NCI-H1436 (cell line): Measurements from ENCODE around the gene ADGB.
"Not testable (repeated sequence)": the region's sequence is repeated elsewhere in the genome, so short reads cannot be mapped to it uniquely, and the experiment has no call there.

Experiments
- DNase-seq: peaks from one replicate; lab custom pipeline; 2025; lab: John Stamatoyannopoulos, UW

The ADGB gene

DNA sequence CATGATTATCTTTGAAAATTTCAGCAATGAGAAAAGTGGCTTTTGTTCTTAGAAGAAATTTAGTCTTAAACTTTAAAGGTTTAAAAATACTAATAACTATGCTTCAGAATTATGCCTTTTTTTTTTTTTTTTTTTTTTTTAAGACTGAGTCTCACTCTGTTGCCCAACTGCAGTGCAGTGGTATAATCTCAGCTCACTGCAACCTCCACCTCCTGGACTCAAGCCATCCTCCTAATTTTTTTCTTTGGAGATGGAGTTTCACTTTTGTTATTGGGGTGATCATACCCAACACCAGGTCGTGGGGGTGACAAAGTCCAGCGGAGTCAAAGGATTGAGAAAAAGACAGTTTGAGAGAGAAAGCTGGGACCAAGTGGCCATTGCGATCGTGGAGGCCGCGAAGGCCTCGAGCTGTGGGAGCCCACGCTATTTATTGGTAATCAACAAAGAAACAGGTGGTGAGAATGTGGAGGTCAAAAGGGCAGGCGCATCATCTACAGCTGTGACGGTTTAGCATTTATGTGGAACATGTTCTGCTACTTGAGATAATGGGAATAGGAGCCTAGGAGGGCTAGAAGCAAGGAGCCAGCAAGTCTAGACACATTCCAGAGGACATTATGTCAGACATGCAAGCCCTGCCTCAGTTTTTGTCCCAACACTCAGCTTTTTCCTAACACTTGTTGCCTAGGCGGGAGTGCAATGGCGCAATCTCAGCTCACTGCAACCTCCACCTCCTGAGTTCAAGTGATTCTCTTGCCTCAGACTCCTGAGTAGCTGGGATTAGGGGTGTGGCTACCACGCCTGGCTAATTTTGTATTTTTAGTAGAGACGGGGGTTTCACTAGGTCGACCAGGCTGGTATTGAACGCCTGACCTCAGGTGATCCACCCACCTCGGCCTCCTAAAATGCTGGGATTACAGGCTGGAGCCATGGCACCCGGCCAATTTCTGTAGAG lies 217.0 kb downstream of the ADGB start:
- not testable (repeated sequence) for DNase-seq

- DNase-seq: no peak
Observed at GRCh38 chr6:146819596-146820320, 221.0 kb downstream of the ADGB start.

- no peak for DNase-seq
Observed at GRCh38 chr6:146827216-146827928, 228.6 kb downstream of the ADGB start.

DNA sequence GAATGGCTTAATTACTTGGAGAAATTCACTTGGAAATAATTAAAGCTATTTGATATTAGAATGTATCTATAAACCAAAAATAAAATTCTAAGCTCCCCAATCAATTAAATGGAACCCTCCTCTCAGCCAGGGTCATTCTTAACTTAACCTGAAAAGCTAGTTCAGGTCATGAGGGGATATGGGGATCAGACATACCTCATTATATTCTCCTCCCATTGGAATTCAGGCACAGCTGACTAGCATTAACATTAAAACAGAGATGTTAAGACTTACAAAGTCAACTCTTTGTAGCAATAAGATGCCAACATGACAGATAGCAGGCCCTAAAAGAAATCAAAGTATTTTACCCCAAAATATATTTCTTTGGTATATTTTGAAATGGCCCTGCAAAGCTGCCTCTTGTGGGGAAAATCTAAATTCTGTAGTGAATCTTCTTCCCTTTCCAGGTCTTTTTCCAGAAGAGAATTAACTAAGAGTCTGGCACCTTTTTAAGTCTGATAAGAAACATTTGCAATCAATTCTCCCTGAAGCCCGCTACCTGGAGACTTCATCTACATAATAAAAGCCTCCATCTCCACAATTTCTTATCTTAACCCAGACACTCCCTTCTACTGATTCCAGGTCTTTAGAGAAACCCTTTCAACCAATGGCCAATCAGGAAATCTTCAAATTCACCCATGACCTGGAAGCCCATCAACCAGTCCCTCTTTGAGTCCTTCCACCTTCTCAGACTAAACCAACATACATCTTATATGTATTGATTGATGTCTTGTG lies 231.2 kb downstream of the ADGB start:
- no peak for DNase-seq

- DNase-seq: no peak
Observed at GRCh38 chr6:146833157-146833556, 234.4 kb downstream of the ADGB start.

GRCh38 chr6:146840216-146840615 lies 241.4 kb downstream of the ADGB start:
- DNase-seq: no peak

- no peak for DNase-seq
Observed at GRCh38 chr6:146840641-146841040, 241.9 kb downstream of the ADGB start.

DNA sequence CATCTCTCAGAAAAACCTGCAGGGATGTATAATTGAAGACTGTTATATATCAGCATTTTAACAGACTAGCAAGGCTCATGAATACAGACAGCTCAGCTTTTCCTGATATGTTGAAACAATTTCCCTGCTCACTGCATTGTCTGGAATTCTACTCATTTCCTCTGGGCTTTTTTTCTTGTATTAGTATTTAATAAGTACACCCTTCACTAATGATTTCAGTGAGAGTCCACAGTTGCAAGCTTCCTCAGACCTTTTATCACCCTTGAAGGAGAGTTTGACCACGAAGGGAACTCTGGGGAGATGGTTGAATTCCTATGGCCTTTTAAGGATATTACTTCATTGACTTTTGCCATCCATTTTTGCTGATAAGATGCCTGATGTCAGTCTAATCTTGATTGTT lies 248.7 kb downstream of the ADGB start:
- DNase-seq: no peak

DNA sequence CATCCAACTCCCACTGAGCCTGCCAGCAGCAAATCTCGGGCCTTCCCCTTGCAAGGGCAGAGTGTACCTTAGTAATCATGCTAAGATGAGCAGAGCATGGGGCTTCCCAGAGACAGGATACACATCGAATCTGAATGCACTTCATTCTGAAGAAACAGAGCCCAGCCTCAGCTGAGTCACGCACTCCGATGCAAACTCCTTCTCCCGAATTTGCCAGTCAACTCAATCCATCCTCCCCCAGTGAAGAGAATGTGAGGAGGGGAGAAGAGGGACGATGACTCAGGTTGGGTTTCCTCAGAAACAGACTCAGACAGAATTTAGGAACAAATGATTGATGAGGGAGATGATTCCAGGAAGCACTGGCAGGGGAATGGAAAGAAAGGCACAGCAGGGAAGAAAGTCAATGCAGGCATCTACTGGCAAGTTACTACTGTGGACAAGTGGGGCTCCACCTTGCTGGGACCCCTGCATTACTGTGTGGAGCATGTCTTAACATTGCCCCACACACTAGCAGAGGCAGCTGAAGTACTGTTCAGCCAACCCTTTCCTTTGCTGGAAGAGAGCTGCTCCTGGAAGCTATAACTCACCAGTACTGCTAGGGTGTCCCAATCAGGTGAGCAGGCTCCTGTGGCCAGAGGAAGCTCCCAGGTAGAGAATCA lies 251.6 kb downstream of the ADGB start:
- no peak for DNase-seq

DNA sequence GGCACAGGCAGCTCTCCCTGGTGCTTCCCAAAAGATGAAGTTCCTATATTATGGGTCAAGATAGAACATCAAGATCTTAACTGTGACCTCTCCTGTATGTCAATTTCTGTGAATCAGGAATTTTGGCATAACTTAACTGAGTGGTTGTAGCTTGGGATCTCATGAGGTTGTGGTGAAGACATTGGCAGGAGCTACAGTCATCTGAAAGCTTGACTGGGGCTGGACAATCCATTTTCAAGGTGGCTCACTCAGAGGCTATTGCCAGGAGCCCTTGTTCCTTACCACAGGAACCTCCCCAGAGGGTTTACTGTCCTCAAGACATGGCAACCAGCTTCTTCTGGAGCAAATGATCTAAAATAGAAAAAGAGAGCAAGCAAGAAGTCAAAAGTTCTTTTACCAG lies 252.2 kb downstream of the ADGB start:
- DNase-seq: no peak

DNA sequence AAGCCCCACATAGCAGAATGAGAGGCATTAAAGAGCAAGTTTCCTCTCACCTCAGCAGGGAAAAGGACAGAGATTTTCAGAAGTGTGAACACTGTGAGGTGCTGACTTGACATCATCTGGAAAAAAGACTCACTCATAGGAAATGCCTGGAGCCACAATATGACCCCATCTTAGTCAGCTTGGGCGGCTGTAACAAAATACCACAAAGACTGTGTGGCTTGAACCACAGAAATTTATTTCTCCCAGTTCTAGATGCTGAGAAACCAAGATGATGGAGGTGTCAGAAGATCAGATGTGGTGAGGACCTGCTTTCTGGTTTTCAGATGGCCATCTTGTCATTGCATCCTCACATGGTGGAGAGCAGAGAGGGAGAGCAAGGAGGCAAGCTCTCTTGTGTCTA lies 253.1 kb downstream of the ADGB start:
- no peak for DNase-seq

- not testable (repeated sequence) for DNase-seq
Observed at GRCh38 chr6:146854521-146855255, 255.9 kb downstream of the ADGB start.

DNA sequence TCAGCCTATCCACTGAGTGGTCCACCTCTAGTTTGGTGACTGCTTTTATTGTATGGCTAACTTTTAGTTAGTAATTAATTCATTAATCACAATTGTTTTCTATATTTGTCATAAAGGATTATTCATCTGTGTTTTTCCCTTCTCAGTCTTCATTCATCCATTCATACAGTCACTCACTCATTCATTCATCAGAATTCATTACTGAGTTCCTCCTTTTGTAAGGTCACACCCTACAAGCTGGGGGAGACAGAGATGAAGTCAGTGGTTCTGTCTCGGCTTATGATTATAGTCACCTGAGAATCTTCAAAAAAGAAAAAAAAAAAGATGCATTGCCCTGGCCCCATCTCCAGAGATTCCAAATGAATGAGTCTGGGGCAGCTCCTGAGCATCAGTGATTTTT lies 257.1 kb downstream of the ADGB start:
- no peak for DNase-seq

GRCh38 chr6:146856296-146856695 lies 257.5 kb downstream of the ADGB start:
- no peak for DNase-seq

DNA sequence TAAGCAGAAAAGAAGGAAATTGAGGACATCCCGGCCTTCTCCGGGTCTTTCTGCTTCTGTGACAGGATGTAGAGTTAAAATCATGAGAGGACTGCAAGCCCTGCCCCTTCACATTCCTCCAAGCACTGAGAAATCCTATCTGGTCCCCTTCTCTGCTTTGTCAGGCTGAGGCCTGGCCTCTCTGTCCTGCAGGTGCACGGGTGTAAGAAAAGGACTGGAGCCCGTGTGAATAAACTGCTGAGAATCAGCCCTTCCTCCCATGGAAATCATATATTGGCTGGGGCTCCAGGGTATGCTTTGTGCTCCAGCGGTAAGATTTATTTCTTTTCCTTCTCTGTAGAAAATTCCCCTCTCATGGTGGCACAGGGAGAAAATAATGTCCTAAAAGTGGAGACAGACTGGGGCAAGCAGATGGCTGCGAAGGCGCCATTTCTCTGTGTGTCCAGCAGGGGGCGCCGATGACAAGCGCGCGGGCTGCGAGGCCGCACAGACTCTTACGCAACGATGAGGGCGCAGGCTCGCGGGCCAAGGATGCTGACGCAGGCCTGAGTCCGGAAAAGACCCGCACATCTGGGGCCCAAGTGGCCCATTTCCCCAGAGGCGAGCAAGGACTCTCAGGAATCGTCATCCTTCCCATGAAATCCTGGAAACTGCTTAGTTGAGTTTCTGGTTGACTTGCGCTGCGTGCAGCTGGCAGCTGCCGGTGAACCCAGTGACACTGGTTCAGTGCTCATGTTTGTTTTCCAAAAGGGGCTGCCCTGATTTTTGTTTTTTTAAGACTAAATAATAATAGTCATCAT lies 258.6 kb downstream of the ADGB start:
- DNase-seq: peak; percentile 67

DNA sequence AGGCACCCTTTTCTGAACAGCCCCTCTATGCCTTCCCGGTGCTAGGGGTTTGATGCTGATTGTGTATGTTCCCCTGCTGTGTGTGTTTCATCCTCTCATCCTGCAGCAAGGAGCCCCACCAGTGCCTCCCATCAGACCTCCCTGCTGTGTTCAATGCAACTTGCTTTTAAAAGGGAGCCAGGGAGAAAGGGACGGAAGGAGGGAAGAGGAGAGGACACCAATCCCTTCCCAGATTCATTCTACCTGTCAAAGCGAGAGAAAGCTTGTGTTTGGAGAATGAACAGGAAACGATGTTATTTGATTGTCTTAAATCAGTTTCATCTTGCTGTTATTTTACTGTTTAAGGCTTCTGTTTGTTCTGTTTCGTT lies 259.2 kb downstream of the ADGB start:
- peak; percentile 13 for DNase-seq

DNA sequence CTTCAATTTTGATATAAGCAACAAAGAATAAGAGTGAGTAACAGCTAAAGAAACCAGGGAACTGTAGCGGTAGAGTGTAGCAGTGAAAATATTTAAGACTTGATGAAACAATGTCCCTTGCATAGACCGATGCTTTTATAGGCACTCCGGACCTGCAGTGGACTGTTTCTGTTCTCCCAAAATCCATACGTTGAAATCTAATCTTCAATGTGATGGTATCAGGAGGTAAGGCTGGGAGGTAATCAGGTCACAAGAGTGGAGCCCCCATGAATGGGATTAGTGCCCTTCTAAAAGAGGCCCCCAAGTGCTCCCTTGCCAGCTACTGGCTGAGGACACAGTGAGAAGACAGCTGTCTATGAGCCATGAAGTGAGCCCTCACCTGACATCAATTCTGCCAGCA lies 260.4 kb downstream of the ADGB start:
- DNase-seq: no peak

DNA sequence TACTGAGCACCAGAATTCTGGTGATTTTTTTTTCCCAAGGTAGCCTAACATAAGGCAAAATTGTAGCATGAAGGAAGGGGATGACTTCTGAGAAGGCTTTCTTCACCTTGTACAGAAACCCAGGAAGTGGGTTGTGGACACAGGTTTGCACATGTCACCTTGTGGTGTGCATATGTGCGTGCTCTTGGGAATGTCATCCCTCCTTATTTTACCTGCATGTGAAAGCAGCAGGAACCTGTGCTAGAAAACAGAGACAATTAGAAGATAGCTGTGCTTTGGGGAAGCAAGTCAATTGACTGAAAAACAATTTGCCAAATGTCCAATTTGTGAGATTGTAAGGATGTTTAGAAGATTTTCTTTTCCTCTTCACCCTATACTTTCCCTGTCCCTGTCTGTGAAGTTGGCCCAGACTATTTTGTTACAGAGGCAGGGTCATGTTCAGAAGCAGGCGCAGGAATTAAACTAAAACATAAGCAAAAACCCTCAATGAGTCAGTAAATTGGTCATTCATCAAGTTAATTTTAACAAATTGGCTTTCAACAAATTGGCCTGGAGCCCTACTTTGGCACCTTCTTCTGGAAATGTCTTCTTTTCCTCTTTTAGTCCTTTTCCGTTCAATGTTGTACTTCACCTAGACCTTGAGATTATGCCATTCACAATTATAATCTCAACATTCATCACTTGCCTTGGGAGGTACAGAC lies 261.2 kb downstream of the ADGB start:
- DNase-seq: no peak

DNA sequence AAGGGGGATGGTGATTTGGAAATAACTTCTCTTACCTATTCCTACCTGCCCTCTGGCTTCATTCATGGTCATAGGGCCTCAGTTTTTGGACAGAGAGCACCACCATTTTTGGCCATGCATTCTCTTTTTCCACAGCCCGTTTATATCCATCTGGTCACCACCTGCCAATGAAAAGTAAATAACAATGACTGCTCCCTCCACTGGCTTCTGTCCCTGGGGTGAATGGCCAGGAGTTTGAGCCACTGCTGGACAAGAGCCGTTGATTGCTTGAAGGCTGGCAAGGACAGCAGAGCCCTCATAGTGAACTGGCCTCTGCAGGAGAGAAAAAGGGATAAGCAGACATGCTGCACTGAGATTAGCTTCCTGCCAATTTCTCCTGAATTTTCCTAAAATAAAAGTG lies 261.8 kb downstream of the ADGB start:
- DNase-seq: no peak
